Activated naive CD4-positive, alpha-beta T cell treated with anti-CD3 and anti-CD28 coated beads, Interleukin-2, amount 50 U/mL, for 72 hours (primary cell): ENCODE results near the gene DYNC2I2. TPM values are rescaled to one million over a fixed set of nuclear protein-coding genes. Genes with fewer than 3 reads are reported as not detected.

Experiments used
- ATAC-seq, 2 donors: fragments of 150-1000 bp; cut with Tn5 transposase; 2 replicates each; pipeline ENCODE4 v1.10.0; 2021; ENCODE audit warnings: mild to moderate bottlenecking in 2 of 2, moderate library complexity in 2 of 2
- DNase-seq, 2 donors: peaks; one replicate each; pipeline ENCODE4 v3.0.0; 2021 to 2022; ENCODE audit warnings: low spot score in 2 of 2
- H3K27ac Mint-ChIP-seq, 2 donors: one replicate each; pipeline ENCODE4 v1.8.0; 2022; ENCODE audit warnings: mild to moderate bottlenecking in 2 of 2, mixed read lengths in 2 of 2
- H3K36me3 Mint-ChIP-seq, 2 donors: one replicate each; pipeline ENCODE4 v1.8.0; 2022; ENCODE audit warnings: mixed read lengths in 2 of 2
- H3K9me3 Mint-ChIP-seq, 2 donors: one replicate each; pipeline ENCODE4 v1.8.0; 2022; ENCODE audit warnings: mixed read lengths in 2 of 2
- total RNA-seq, 2 donors: library from RNA; stranded (reverse); gene quantifications; one replicate each; pipeline ENCODE4 v1.2.3, GENCODE V29; 2022

The DYNC2I2 gene
- total RNA-seq, 2 donors from 2014 or later: 22.2 to 27.3 TPM

DNA sequence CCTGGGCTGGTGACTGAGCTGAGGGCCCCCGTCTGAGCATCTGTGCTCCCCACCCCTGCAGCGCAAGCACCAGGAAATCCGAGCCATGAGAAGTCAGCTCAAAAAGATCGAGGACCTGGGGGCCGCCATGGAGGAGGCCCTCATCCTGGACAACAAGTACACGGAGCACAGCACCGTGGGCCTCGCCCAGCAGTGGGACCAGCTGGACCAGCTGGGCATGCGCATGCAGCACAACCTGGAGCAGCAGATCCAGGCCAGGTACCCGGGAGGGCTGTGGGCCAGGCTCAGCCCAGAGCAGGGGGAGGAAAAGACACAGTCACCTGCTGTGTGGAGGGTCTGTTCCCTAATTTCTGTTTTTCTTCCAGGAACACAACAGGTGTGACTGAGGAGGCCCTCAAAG, 24.6 kb downstream of the DYNC2I2 start:
- Mint-ChIP-seq H3K9me3 (no peaks in the 10 kb centered on the region), H3K27ac (peak overlapping the region in 1 of 2 donors; percentile 65), H3K36me3 (peaks cover 0 to 5% of the 10 kb centered on the region in 2 donors)
- ATAC-seq: no peak
- DNase-seq: no peak

DNA sequence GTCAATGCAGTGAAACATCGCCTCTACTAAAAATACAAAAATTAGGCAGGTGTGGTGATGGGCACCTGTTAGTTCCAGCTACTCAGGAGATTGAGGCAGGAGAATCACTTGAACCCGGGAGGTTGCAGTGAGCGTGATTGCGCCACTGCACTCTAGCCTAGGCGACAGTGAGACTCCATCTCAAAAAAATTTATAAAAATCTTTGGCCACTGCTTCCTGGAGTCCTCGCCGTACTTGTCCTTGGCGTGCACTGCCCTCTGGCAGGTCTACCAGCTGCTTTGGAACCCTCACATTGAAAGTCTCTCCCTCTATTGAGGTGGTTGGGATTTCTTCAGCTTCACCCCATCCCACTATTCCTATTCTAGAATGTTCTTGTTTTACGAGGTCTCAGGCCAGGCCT, 25.0 kb downstream of the DYNC2I2 start:
- no peaks in the 10 kb centered on the region for H3K9me3 Mint-ChIP-seq
- ATAC-seq (no peak), DNase-seq (no peak)
- peak overlapping the region in 1 of 2 donors; percentile 65 for H3K27ac Mint-ChIP-seq
- peaks cover under 1 to 5% of the 10 kb centered on the region in 2 donors for H3K36me3 Mint-ChIP-seq

DNA sequence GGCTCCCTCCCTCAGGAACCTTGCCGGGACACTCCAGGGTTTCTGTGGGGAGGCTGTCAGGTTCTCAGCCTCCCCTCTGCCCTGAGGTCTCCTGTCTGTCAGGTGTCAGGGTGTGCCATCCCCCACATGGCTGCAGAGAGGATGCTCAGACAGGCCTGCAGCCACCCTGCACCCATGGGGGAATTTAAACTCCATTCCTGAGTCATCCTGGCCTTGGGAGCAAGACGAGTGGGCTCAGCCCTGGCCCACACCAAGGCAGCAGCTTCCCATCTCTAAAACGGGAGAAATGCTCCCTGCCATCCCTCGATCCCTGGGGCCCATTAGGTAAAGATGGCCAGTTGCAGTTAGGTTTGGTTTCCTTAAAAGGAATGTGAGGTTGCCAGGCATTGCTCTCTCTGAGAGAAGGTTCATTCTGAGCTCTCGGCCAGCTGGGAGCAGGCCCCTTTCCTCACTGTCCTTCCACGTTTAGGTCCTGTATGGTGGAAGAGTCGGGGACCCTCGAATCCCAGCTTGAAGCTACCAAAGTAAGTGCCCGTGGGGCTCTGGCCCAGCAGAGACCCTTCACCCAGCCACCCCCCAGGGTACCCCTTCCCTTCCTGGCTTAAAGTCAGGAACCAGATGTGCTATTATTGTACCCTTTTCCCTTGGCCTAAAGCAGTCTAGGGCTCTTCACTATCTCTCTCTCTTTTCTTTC, 26.6 kb downstream of the DYNC2I2 start:
- peaks cover 5% of the 10 kb centered on the region in 2 donors for H3K36me3 Mint-ChIP-seq
- no peaks in the 10 kb centered on the region for H3K9me3 Mint-ChIP-seq
- no peak for ATAC-seq
- no peak for DNase-seq
- H3K27ac Mint-ChIP-seq: peak overlapping the region in 1 of 2 donors; percentile 86

DNA sequence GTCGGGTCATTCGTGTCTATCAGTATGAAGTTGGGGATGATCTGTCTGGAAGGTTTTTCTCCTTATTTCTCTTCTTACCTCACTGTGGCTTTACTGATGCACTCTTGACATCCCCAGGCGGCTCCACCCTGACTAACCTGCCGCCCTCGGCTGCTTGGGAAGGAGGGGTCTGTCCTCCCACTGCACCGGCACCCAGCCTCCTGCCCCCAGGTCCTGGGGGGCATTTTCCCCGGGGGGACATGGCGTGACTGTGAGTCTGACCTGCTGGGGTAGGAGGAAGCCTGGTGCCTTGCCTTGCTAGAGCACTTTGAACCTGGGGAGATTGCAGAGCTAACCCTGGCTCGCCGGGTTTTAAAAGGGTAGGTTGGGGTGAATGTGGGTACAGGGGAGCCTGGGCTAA, 27.5 kb downstream of the DYNC2I2 start:
- peak overlapping the region; percentile 10 to 86 for H3K27ac Mint-ChIP-seq
- no peaks in the 10 kb centered on the region for H3K9me3 Mint-ChIP-seq
- ATAC-seq (no peak), DNase-seq (no peak)
- H3K36me3 Mint-ChIP-seq: peaks cover 5% of the 10 kb centered on the region in 2 donors

DNA sequence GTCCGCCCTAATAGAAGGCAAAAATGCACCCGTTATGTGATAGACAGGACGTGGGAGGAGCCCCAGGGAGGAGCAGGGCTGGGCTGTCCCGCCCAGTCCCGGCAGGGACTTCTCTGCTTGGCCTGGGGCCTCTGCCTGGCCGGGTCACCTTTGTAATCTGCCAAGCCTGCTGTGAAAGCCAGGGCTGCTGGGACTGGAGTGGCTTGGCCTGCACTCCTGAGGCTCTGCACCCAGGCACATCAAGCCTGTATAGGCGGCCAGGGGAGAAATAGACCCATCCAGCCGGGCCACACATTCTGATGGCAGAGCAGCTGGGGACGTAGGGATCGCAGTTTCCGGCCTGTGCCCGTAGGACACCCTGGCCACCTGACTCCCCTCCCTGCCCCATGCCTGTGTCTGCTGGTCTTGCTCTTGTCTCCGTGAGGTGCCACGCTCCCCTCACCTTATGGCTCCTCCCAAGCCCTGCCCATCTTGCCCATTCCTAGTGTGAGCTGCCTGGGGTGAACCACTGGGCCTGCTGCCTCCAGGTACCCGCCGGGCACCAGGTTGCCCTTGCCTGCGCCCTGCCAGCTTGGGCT, 28.1 kb downstream of the DYNC2I2 start:
- Mint-ChIP-seq H3K36me3 (peaks cover 5% of the 10 kb centered on the region in 2 donors), H3K27ac (peak overlapping the region in 1 of 2 donors; percentile 10), H3K9me3 (no peaks in the 10 kb centered on the region)
- peak; percentile 9 to 13 for ATAC-seq
- DNase-seq: no peak

DNA sequence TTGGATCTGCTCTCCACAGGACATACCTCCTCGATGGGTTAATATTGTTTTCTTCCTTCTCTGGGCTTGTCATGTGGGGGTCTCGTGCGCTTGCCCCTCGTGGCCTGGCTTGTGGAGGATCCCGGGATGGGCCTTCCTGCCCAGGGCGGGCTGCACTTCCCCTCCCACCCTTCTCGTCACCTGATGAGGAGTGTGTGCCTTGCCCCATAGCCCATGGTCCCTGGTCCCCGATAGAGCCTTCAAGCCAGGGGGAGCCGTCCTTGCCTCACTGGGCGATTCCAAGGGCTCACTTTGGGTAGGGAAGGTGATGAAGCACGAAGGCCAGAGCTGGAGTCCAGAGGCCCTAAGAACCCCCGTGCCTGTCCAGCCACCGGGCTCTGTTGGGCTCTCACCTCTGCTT, 28.7 kb downstream of the DYNC2I2 start:
- DNase-seq (no peak), ATAC-seq (no peak)
- H3K9me3 Mint-ChIP-seq: no peaks in the 10 kb centered on the region
- H3K27ac Mint-ChIP-seq: no peak overlapping the region
- peaks cover 5% of the 10 kb centered on the region in 2 donors for H3K36me3 Mint-ChIP-seq

- Mint-ChIP-seq H3K27ac (no peak overlapping the region), H3K9me3 (no peaks in the 10 kb centered on the region), H3K36me3 (peaks cover 5% of the 10 kb centered on the region in 2 donors)
- ATAC-seq: no peak
- DNase-seq: no peak
These were observed 29.4 kb downstream of the DYNC2I2 start for GRCh38 chr9:128627127-128627715.

DNA sequence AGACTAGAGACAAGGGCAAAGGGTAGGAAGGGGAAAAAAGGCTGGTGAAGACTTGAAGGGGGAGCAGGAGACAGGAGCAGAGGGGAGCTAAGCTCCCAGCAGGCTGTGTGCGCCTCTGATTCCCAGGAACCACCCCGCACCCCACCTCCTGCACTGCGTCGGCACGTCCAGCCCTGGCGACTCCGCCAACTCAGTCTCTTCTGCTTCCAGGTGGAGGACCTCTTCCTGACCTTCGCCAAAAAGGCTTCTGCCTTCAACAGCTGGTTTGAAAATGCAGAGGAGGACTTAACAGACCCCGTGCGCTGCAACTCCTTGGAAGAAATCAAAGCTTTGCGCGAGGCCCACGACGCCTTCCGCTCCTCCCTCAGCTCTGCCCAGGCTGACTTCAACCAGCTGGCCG, 30.5 kb downstream of the DYNC2I2 start:
- H3K9me3 Mint-ChIP-seq: no peaks in the 10 kb centered on the region
- DNase-seq: no peak
- no peak for ATAC-seq
- H3K36me3 Mint-ChIP-seq: peaks cover 0 to 5% of the 10 kb centered on the region in 2 donors
- peak overlapping the region in 1 of 2 donors; percentile 93 for H3K27ac Mint-ChIP-seq

GRCh38 chr9:128625391-128626146, 31.1 kb downstream of the DYNC2I2 start:
- Mint-ChIP-seq H3K27ac (peak overlapping the region in 1 of 2 donors; percentile 53), H3K9me3 (no peaks in the 10 kb centered on the region), H3K36me3 (peaks cover 0 to 9% of the 10 kb centered on the region in 2 donors)
- DNase-seq (no peak), ATAC-seq (no peak)

DNA sequence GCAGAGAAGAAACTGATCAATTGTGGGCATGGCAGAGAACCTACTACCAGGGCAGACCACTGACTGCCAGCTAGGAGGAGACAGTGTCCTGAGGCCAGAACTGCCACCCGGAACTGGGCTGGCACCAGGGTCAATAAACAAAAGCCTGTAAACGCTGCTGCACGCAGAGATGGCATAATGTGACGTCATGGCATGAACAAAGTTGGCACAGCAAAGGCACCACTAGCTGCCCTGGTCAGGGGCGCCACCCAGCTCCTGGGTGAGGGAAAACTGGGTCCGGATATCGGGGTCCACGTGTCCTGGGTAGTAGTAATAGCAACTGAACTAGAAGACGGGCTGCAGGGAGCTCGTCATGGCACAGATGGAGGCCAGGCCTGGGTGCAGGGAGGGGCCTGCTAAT, 32.1 kb downstream of the DYNC2I2 start:
- Mint-ChIP-seq H3K27ac (peak overlapping the region in 1 of 2 donors; percentile 53), H3K9me3 (no peaks in the 10 kb centered on the region), H3K36me3 (peaks cover 0 to 14% of the 10 kb centered on the region in 2 donors)
- ATAC-seq (no peak), DNase-seq (no peak)

GRCh38 chr9:128621730-128622455, 34.8 kb downstream of the DYNC2I2 start:
- H3K27ac Mint-ChIP-seq: no peak overlapping the region
- no peak for DNase-seq
- peaks cover 8 to 24% of the 10 kb centered on the region in 2 donors for H3K36me3 Mint-ChIP-seq
- ATAC-seq: peak in 1 of 2 donors; percentile 24
- H3K9me3 Mint-ChIP-seq: no peaks in the 10 kb centered on the region

- Mint-ChIP-seq H3K36me3 (peaks cover 8 to 23% of the 10 kb centered on the region in 2 donors), H3K9me3 (no peaks in the 10 kb centered on the region)
- ATAC-seq: no peak
These were observed 36.9 kb downstream of the DYNC2I2 start for GRCh38 chr9:128619779-128620178.

DNA sequence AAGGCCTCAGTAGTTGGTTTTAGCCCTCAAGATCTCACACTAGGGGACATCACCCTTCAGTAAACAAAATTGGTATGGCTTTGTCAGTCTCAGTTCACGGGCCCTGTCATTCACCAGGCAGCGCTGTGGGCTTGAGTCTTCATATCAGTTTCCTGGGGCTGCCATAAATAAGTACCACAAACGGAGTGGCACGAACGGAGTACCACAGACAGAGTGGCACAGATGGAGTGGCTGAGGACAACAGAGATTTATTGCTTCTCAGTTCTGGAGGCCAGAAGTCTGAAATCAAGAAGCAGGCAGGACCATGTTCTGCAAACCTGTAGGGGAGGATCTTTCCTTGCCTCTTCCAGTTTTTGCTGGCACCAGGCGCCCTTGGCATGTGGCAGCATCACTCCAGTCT, 37.5 kb downstream of the DYNC2I2 start:
- Mint-ChIP-seq H3K36me3 (peaks cover 8 to 23% of the 10 kb centered on the region in 2 donors), H3K27ac (peak overlapping the region in 1 of 2 donors; percentile 62), H3K9me3 (no peaks in the 10 kb centered on the region)
- no peak for DNase-seq
- no peak for ATAC-seq

More at GRCh38 chr9:128619779-128620178, 36.9 kb downstream of the DYNC2I2 start:
- peak overlapping the region in 1 of 2 donors; percentile 62 for H3K27ac Mint-ChIP-seq
- no peak for DNase-seq

DNA sequence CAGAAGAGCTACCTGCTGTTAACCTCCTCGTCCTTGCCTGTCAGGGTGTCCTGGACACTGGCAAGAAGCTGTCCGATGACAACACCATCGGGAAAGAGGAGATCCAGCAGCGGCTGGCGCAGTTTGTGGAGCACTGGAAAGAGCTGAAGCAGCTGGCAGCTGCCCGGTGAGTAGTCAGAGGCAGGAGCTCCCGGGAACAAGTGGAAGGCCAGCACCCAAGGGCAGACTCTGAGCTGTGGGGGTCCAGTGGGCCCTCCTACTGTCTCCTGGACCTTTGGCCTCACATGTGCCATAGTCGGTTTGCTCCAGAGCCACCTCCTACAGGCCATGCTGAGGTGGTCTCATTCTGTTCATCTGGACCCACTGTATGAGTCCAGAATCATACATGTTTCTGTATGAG, 38.7 kb downstream of the DYNC2I2 start:
- H3K9me3 Mint-ChIP-seq: no peaks in the 10 kb centered on the region
- H3K27ac Mint-ChIP-seq: no peak overlapping the region
- DNase-seq (no peak), ATAC-seq (peak in 1 of 2 donors; percentile 24)
- peaks cover 8 to 23% of the 10 kb centered on the region in 2 donors for H3K36me3 Mint-ChIP-seq

DNA sequence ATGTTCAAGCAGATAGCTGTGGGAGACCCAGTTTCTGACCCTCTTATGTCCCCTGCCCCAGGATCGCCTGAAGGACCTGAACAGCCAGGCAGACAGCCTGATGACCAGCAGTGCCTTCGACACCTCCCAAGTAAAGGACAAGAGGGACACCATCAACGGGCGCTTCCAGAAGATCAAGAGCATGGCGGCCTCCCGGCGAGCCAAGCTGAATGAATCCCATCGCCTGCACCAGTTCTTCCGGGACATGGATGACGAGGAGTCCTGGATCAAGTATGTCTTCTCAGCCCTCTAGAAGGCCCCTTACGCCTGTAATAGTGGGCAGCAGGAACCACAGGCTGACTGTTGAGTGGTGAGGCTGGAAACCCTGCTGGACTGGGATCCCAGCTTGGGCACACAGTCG, 41.1 kb downstream of the DYNC2I2 start:
- Mint-ChIP-seq H3K9me3 (no peaks in the 10 kb centered on the region), H3K36me3 (peaks cover 8 to 27% of the 10 kb centered on the region in 2 donors), H3K27ac (peak overlapping the region; percentile 20 to 63)
- DNase-seq (no peak), ATAC-seq (no peak)

DNA sequence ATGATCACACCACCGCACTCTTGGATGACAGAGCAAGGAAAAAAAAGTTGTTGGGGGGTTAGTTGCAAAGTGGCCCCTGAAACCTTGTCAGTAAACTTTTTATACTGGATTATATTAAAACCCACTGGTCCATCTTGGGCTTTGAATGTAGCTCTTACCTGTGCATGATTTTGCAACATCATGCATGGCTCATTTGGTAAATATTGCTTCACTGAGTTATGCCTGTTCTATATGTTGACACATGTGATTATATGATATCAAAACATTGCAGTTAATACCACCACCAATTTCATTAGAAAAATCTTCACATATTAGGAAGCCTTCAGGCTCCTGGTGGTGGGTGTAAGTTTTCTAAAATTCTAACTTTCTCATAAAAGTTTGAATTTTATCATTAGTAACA, 41.9 kb downstream of the DYNC2I2 start:
- no peak for ATAC-seq
- no peak for DNase-seq
- peaks cover 8 to 25% of the 10 kb centered on the region in 2 donors for H3K36me3 Mint-ChIP-seq
- H3K9me3 Mint-ChIP-seq: no peaks in the 10 kb centered on the region
- no peak overlapping the region for H3K27ac Mint-ChIP-seq
